Thoracic aorta (tissue), 2 donors: ENCODE data around the gene HCN3. TPM values are rescaled to one million over a fixed set of nuclear protein-coding genes. Genes with fewer than 3 reads are reported as not detected.

Experiments used
- ATAC-seq: fragments of 150-250 bp; one replicate; pipeline ENCODE4 v1.8.0; 2017; ENCODE audit warnings: low read depth; ENCODE audit not compliant: insufficient number of reproducible peaks, low FRiP score
- DNase-seq: peaks from one replicate; pipeline ENCODE4 v3.0.0-alpha.2; 2020; ENCODE audit warnings: low spot score
- H3K27ac ChIP-seq, 2 donors: fragments of 200-600 bp; sonication (generic); 1 replicate in 1 of 2; 2 replicates in 1 of 2; pipeline ENCODE4 v1.5.1; 2016; ENCODE audit warnings: mild to moderate bottlenecking in 2 of 2, moderate library complexity in 2 of 2
- H3K27me3 ChIP-seq: fragments of 200-600 bp; sonication (generic); replicated peaks from 2 replicates; pipeline ENCODE4 v1.6.0; 2016; ENCODE audit warnings: mild to moderate bottlenecking; ENCODE audit not compliant: insufficient read depth
- H3K36me3 ChIP-seq: fragments of 200-600 bp; sonication (generic); one replicate; pipeline ENCODE4 v1.5.1; 2016
- H3K4me1 ChIP-seq, 2 donors: fragments of 200-600 bp; sonication (generic); 1 replicate in 1 of 2; 2 replicates in 1 of 2; pipeline versions ENCODE4 v1.5.1 to v1.6.0; 2016; ENCODE audit warnings: low read depth in 2 of 2, mild to moderate bottlenecking in 1 of 2; ENCODE audit not compliant: control insufficient read depth in 1 of 2
- H3K4me3 ChIP-seq: fragments of 200-600 bp; sonication (generic); 2 replicates; pipeline ENCODE4 v1.5.1; 2016; ENCODE audit warnings: mild to moderate bottlenecking
- H3K9me3 ChIP-seq: fragments of 200-600 bp; sonication (generic); 2 replicates; pipeline ENCODE4 v1.5.1; 2016
- total RNA-seq, 2 donors: library from RNA; depleted of rRNA; stranded (reverse); fragments of >200 nt; gene quantifications; one replicate each; pipeline versions ENCODE4 v1.1.0 to v1.2.3, GENCODE V29; 2016
- TF ChIP-seq, protein P1 (sequence below): fragments of 200-600 bp; sonication (generic); IDR thresholded peaks from one replicate; pipeline ENCODE4 v1.5.1; 2019; ENCODE audit warnings: antibody characterized with exemption

HCN3 gene
- total RNA-seq, 2 donors from 2014 or later = 0.92 to 1.9 TPM

DNA sequence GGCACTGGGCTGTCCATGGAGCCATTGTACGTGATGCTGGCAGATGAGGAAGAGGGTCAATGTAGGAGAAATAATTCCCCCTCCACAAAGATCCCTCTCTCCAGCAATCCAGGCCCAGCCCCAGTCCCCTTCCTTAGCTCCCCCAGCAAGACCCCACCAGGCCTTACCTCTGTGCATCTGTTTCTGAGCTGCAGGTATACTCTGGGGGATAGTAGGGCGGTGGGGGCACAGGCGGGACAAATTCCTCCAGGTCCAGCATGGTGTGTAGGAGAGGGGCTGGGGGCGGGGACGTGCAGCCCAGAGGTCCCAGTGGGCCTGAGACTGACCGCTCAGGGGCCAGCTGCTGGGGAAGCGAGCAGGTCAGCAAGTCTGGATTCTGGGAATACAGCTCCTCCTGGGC is 25.7 kb upstream of the HCN3 start:
- no peaks in the 10 kb centered on the region for H3K9me3 ChIP-seq
- H3K4me1 ChIP-seq = peaks cover 16 to 40% of the 10 kb centered on the region in 2 donors
- DNase-seq (no peak), ATAC-seq (no peak)
- TF ChIP-seq, protein P1, sequence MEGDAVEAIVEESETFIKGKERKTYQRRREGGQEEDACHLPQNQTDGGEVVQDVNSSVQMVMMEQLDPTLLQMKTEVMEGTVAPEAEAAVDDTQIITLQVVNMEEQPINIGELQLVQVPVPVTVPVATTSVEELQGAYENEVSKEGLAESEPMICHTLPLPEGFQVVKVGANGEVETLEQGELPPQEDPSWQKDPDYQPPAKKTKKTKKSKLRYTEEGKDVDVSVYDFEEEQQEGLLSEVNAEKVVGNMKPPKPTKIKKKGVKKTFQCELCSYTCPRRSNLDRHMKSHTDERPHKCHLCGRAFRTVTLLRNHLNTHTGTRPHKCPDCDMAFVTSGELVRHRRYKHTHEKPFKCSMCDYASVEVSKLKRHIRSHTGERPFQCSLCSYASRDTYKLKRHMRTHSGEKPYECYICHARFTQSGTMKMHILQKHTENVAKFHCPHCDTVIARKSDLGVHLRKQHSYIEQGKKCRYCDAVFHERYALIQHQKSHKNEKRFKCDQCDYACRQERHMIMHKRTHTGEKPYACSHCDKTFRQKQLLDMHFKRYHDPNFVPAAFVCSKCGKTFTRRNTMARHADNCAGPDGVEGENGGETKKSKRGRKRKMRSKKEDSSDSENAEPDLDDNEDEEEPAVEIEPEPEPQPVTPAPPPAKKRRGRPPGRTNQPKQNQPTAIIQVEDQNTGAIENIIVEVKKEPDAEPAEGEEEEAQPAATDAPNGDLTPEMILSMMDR = no peak
- peak overlapping the region in 1 of 2 donors; percentile 16 for H3K27ac ChIP-seq
- peaks cover 4% of the 10 kb centered on the region for H3K36me3 ChIP-seq
- no peaks in the 10 kb centered on the region for H3K27me3 ChIP-seq
- no peak overlapping the region for H3K4me3 ChIP-seq

- ATAC-seq (no peak), DNase-seq (no peak)
- peaks cover 6% of the 10 kb centered on the region for H3K36me3 ChIP-seq
- no peaks in the 10 kb centered on the region for H3K9me3 ChIP-seq
- TF ChIP-seq, protein P1 = no peak
- H3K27me3 ChIP-seq = no peaks in the 10 kb centered on the region
- peak overlapping the region; percentile 77 for H3K4me3 ChIP-seq
- H3K27ac ChIP-seq = no peak overlapping the region
- peaks cover 16 to 41% of the 10 kb centered on the region in 2 donors for H3K4me1 ChIP-seq
Observed at GRCh38 chr1:155253208-155253607, 24.1 kb upstream of the HCN3 start.

- Histone ChIP-seq H3K4me3 (peak overlapping the region; percentile 77), H3K9me3 (no peaks in the 10 kb centered on the region), H3K27me3 (no peaks in the 10 kb centered on the region), H3K36me3 (peaks cover 10% of the 10 kb centered on the region), H3K27ac (peak overlapping the region in 1 of 2 donors; percentile 83), H3K4me1 (peaks cover 16 to 41% of the 10 kb centered on the region in 2 donors)
- TF ChIP-seq, protein P1 = no peak
- ATAC-seq = no peak
- DNase-seq = no peak
Observed at GRCh38 chr1:155253797-155254196, 23.5 kb upstream of the HCN3 start.

DNA sequence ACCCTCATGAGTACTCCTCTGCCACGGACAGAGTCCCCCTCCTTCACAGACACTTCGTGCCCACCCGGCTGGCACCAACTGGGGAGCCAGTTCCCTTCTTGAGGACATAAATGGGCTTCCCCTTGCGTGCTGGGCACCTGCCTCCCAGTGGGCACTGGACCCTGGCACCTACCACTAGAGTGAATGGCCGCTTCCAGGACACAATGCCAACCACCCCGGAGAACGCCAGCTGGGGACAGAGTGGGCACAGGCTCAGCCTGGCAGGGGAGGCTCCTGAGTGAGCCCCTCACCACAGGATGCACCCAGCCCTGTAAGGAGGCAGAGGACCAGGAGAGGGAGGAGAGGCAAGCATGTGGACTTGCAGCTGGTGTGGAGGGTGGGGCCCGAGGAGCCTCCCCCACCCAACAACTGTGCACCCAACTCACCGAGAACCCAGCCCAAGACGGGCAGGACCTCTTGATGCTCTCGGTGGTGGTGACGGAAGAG is 23.0 kb upstream of the HCN3 start:
- Histone ChIP-seq H3K4me3 (peak overlapping the region; percentile 77), H3K27ac (peak overlapping the region; percentile 83 to 97), H3K27me3 (no peaks in the 10 kb centered on the region), H3K4me1 (peaks cover 16 to 41% of the 10 kb centered on the region in 2 donors), H3K36me3 (peaks cover 10% of the 10 kb centered on the region), H3K9me3 (no peaks in the 10 kb centered on the region)
- TF ChIP-seq, protein P1 = no peak
- ATAC-seq (no peak), DNase-seq (no peak)

DNA sequence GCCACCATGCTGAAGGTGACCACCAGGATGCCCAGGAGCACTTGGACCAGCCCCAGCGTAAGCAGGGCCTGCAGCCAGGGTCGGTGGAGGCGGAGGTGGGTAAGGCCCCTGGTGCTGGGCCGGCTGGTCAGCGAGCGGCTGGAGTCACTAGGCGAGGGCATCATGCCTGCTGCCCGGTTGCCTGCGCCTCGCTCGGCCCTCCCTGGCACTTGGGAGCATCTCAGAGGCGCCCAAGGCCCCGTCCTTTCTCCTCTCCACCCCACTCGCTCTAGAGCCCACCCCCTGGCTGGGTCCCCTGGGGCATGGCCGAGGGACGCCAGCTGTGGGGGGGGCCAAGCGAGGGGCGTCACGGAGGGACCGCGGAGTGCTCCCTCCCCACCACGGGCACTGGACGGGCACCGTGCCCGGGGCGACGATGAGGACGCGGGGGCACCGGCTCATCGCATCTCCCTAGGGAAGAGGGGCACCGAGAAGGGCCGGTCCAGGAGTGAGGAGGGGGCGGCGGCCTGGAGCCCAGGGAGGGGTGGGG is 22.5 kb upstream of the HCN3 start:
- TF ChIP-seq, protein P1 = no peak
- peak overlapping the region; percentile 77 for H3K4me3 ChIP-seq
- no peak for ATAC-seq
- peaks cover 16 to 41% of the 10 kb centered on the region in 2 donors for H3K4me1 ChIP-seq
- no peaks in the 10 kb centered on the region for H3K9me3 ChIP-seq
- no peak for DNase-seq
- no peaks in the 10 kb centered on the region for H3K27me3 ChIP-seq
- H3K36me3 ChIP-seq = peaks cover 10% of the 10 kb centered on the region
- peak overlapping the region; percentile 83 to 97 for H3K27ac ChIP-seq
